Heart left ventricle (tissue), 16 donors: Measurements from ENCODE around the gene VASH2. TPM values are rescaled to one million over a fixed set of nuclear protein-coding genes. Genes with fewer than 3 reads are reported as not detected.
A peak's percentile ranks its signal among the peaks of the same experiment; 100 is the strongest.
"Not testable (repeated sequence)": the region's sequence is repeated elsewhere in the genome, so short reads cannot be mapped to it uniquely, and the experiment has no call there.

Experiments used
- ATAC-seq, 4 donors: fragments of 200-7000 bp; cut with Tn5 transposase; one replicate each; pipeline ENCODE4 v1.9.1; 2020 to 2022; ENCODE audit warnings: moderate library complexity in 4 of 4, mild to moderate bottlenecking in 3 of 4, moderate number of reproducible peaks in 1 of 4
- DNase-seq, 5 donors: peaks; one replicate each; pipeline ENCODE4 v3.0.0-alpha.2; 2020
- H3K27ac ChIP-seq, 12 donors: fragments of 200-600 bp; sonication (generic) in 4 of 12; one replicate each; pipeline versions ENCODE4 v1.5.0 to v1.8.0; 2016 to 2022; ENCODE audit warnings: mild to moderate bottlenecking in 2 of 12
- H3K27me3 ChIP-seq, 9 donors: fragments of 200-600 bp; sonication (generic) in 2 of 9; one replicate each; pipeline versions ENCODE4 v1.5.1 to v1.8.0; 2016 to 2022; ENCODE audit warnings: mild to moderate bottlenecking in 3 of 9
- H3K36me3 ChIP-seq, 9 donors: fragments of 200-600 bp; sonication (generic) in 2 of 9; one replicate each; pipeline versions ENCODE4 v1.5.0 to v1.8.0; 2018 to 2022; ENCODE audit warnings: mild to moderate bottlenecking in 2 of 9
- H3K4me1 ChIP-seq, 12 donors: fragments of 200-600 bp; sonication (generic) in 4 of 12; one replicate each; pipeline versions ENCODE4 v1.5.0 to v1.8.0; 2016 to 2022; ENCODE audit warnings: mild to moderate bottlenecking in 3 of 12
- H3K4me3 ChIP-seq, 12 donors: fragments of 200-600 bp; sonication (generic) in 4 of 12; one replicate each; pipeline versions ENCODE4 v1.5.0 to v1.8.0; 2017 to 2022; ENCODE audit warnings: mild to moderate bottlenecking in 9 of 12, moderate library complexity in 4 of 12
- H3K9me3 ChIP-seq, 12 donors: fragments of 200-600 bp; sonication (generic) in 4 of 12; one replicate each; pipeline versions ENCODE4 v1.5.0 to v1.8.0; 2016 to 2022; ENCODE audit warnings: mild to moderate bottlenecking in 1 of 12
- CTCF ChIP-seq, 12 donors: fragments of 200-600 bp; sonication (generic) in 4 of 12; IDR thresholded peaks; one replicate each; pipeline versions ENCODE4 v1.5.0 to v1.8.0; 2018 to 2022; ENCODE audit warnings: antibody characterized with exemption in 12 of 12, mild to moderate bottlenecking in 5 of 12
- POLR2A ChIP-seq, 2 donors: fragments of 450-650 bp; IDR thresholded peaks; one replicate each; pipeline ENCODE4 v1.6.1; 2017; ENCODE audit warnings: antibody characterized with exemption in 2 of 2, mild to moderate bottlenecking in 2 of 2, moderate library complexity in 2 of 2
- WGBS, 4 donors: extraction: QIAGEN DNeasy Blood & Tissue Kit in 2 of 4; methylation state at CpG; one replicate each; pipeline versions ENCODE4 v1.1.5 to v1.1.7; 2013 to 2018; 5-methylcytosine and 5-hydroxymethylcytosine counted together
- intact Hi-C, 10 donors: fragments of 100-400 bp; cut with DNase I; formaldehyde crosslinking; loops; one replicate each; pipeline versions ENCODE4 v1.11.1 to v1.14.2; 2022
- polyA plus RNA-seq, 2 donors: library from polyadenylated mRNA; stranded (reverse); fragments of 200-250 nt; gene quantifications; one replicate each; pipeline ENCODE4 v1.2.3, GENCODE V29; 2013
- total RNA-seq, 9 donors: library from RNA; depleted of rRNA in 2 of 9; stranded (reverse); fragments of >200 nt in 2 of 9; fragmentation: NEBNext Ultra II Directional in 3 of 9; extraction: Animal tissue kit (Norgen Biotek cat#: 25700) in 3 of 9; gene quantifications; one replicate each; pipeline versions ENCODE4 v1.1.0 to v1.2.4, GENCODE V29; 2016 to 2023
- donor health status: ischemic (EF 13 %, LVEDD 7.1; RV severe dilation, severe dysfunction).
- donor health status: healthy with polysubstance abuse.
- donor health status: DM: no; HTN: yes; CAD: no.
- donor health status: DM: no; HTN: no; CAD: no.
- donor health status: ischemic (EF 25% LVEDD 6.9; RV normal size, moderate dysfunction).
- donor health status: ischemic (EF 25% LVEDD 5.7; RV mildly dilated, moderate dysfunction).
- donor health status: healthy.
- donor health status: DM: yes; HTN: yes; CAD: no.
- donor health status: ischemic (EF 35%, LVEDD 5.7; RV mildly dilated, moderate dysfunction).
- donor health status: nonischemic (EF 11% LVEDD 7.7; RV severe dilation, severe dysfunction).
- donor health status: DM: yes; HTN: yes; CAD: no.
- donor health status: PGD.
- donor health status: ischemic (EF 29% LVEDD 5.4; RV normal size, mild dysfunction).
- donor health status: nonischemic (EF 23%, LVEDD 6.1; RV moderate dilation, normal function).

The VASH2 gene
- total and polyA plus RNA-seq, 11 donors: 0.19 to 2.6 (median 0.53) TPM; not detected in 1

- ATAC-seq (no peak), DNase-seq (no peak)
- WGBS, 4 donors: 86 to 97% (median 96%) methylated on average over 6 of the region's 6 CpGs
- no peak overlapping the region for H3K27ac ChIP-seq
- intact Hi-C loops: no loop called here
- no peak overlapping the region for H3K4me3 ChIP-seq
- H3K9me3 ChIP-seq: no peaks in the 10 kb centered on the region
- H3K4me1 ChIP-seq: no peaks in the 10 kb centered on the region
- H3K36me3 ChIP-seq: no peaks in the 10 kb centered on the region
- H3K27me3 ChIP-seq: no peaks in the 10 kb centered on the region
- no peak for TF ChIP-seq CTCF (IDR thresholded peaks at IDR 0.05)
- no peak for TF ChIP-seq POLR2A (IDR thresholded peaks at IDR 0.05)
Observed at GRCh38 chr1:212964102-212964501, 13.8 kb downstream of the VASH2 start.

GRCh38 chr1:212964993-212965392, 14.7 kb downstream of the VASH2 start:
- H3K4me1 ChIP-seq, H3K36me3 ChIP-seq, H3K27me3 ChIP-seq, H3K27ac ChIP-seq, intact Hi-C loops, H3K4me3 ChIP-seq, ATAC-seq, DNase-seq, H3K9me3 ChIP-seq: not testable (repeated sequence)
- WGBS, 4 donors: 90 to 100% (median 97%) methylated on average over 1 of the region's 1 CpG

GRCh38 chr1:212966616-212967015, 16.3 kb downstream of the VASH2 start:
- ATAC-seq (no peak), DNase-seq (no peak)
- no peaks in the 10 kb centered on the region for H3K9me3 ChIP-seq
- no peaks in the 10 kb centered on the region for H3K4me1 ChIP-seq
- no peaks in the 10 kb centered on the region for H3K27me3 ChIP-seq
- no peaks in the 10 kb centered on the region for H3K36me3 ChIP-seq
- 52 to 68% (median 64%) methylated on average over 5 of the region's 5 CpGs for WGBS, 4 donors
- TF ChIP-seq CTCF (IDR thresholded peaks at IDR 0.05) (no peak), POLR2A (IDR thresholded peaks at IDR 0.05) (no peak)
- intact Hi-C loops: no loop called here
- H3K27ac ChIP-seq: no peak overlapping the region
- H3K4me3 ChIP-seq: no peak overlapping the region

GRCh38 chr1:212967801-212968200, 17.5 kb downstream of the VASH2 start:
- DNase-seq: no peak
- Histone ChIP-seq H3K4me3 (no peak overlapping the region), H3K4me1 (no peaks in the 10 kb centered on the region), H3K36me3 (no peaks in the 10 kb centered on the region), H3K9me3 (no peaks in the 10 kb centered on the region), H3K27ac (no peak overlapping the region), H3K27me3 (no peaks in the 10 kb centered on the region)
- intact Hi-C loops: no loop called here
- ATAC-seq: no peak
- WGBS, 4 donors: 84 to 86% (median 85%) methylated on average over 8 of the region's 8 CpGs
- TF ChIP-seq POLR2A (IDR thresholded peaks at IDR 0.05): no peak
- TF ChIP-seq CTCF (IDR thresholded peaks at IDR 0.05): peak in 5 of 12 donors; percentile 7 to 23 (median 17)

- DNase-seq (no peak), ATAC-seq (no peak)
- WGBS, 4 donors: 71 to 76% (median 72%) methylated on average over 3 of the region's 3 CpGs
- no peaks in the 10 kb centered on the region for H3K27me3 ChIP-seq
- TF ChIP-seq POLR2A (IDR thresholded peaks at IDR 0.05) (no peak), CTCF (IDR thresholded peaks at IDR 0.05) (no peak)
- no peak overlapping the region for H3K27ac ChIP-seq
- H3K4me1 ChIP-seq: no peaks in the 10 kb centered on the region
- H3K36me3 ChIP-seq: no peaks in the 10 kb centered on the region
- no peaks in the 10 kb centered on the region for H3K9me3 ChIP-seq
- intact Hi-C loops: no loop called here
- no peak overlapping the region for H3K4me3 ChIP-seq
Observed at GRCh38 chr1:212968368-212968863, 18.1 kb downstream of the VASH2 start.
